Vagina (tissue), 2 donors: ENCODE results near the gene DTL.

Experiments
- POLR2A ChIP-seq, 2 donors: fragments of 450-650 bp; IDR thresholded peaks; one replicate each; pipeline ENCODE4 v1.6.1; 2017; ENCODE audit warnings: antibody characterized with exemption in 2 of 2, mild to moderate bottlenecking in 2 of 2, moderate library complexity in 2 of 2
- POLR2AphosphoS5 ChIP-seq, 2 donors: sonication (generic); formaldehyde crosslinking; IDR thresholded peaks; one replicate each; pipeline ENCODE4 v1.9.0; 2017; ENCODE audit warnings: antibody characterized with exemption in 2 of 2, mild to moderate bottlenecking in 2 of 2, low read depth in 1 of 2; ENCODE audit not compliant: insufficient read depth in 1 of 2
- TF ChIP-seq, protein P1 (sequence below), 3 experiments: fragments of 450-650 bp in 2 of 3; fragments of 200-600 bp in 1 of 3; sonication (generic) in 1 of 3; IDR thresholded peaks; one replicate each; pipeline ENCODE4 v1.5.1; 2017 to 2019; ENCODE audit warnings: antibody characterized with exemption in 3 of 3, mild to moderate bottlenecking in 2 of 3, moderate library complexity in 2 of 3

DNA sequence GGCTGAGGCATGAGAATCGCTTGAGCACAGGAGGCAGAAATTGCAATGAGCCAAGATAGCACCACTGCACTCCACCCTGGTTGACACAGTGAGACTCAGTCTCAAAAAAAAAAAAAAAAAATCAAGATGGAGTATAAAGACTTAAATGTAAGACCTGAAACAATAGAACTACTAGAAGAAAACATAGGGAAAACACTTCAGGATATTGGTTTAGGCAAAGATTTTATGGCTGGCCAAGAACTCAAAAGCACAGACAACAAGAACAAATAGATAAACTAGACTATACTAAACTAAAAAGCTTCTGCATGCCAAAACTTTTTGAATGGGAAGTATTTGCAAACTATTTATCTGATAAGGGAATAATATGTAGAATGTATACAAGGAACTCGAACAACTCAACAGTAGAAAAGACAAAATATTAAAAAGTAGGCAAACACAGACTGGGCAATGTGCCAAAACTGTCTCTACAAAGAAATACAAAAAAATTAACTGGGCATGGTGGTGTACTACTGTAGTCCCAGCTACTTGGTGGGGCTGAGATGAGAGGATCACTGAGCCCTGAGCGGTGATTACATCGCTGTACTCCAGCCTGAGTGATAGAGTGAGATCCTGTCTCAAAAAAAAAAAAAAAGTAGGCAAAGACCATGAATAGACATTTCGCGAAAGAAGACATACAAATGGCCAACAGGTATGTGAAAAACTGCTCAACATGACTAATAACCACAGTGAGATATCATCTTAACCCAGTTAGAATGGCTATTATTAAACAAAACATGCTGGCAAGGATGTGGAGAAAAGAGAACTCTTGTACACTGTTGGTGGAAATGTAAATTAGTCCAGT, 25.3 kb downstream of the DTL start:
- TF ChIP-seq, protein P1, sequence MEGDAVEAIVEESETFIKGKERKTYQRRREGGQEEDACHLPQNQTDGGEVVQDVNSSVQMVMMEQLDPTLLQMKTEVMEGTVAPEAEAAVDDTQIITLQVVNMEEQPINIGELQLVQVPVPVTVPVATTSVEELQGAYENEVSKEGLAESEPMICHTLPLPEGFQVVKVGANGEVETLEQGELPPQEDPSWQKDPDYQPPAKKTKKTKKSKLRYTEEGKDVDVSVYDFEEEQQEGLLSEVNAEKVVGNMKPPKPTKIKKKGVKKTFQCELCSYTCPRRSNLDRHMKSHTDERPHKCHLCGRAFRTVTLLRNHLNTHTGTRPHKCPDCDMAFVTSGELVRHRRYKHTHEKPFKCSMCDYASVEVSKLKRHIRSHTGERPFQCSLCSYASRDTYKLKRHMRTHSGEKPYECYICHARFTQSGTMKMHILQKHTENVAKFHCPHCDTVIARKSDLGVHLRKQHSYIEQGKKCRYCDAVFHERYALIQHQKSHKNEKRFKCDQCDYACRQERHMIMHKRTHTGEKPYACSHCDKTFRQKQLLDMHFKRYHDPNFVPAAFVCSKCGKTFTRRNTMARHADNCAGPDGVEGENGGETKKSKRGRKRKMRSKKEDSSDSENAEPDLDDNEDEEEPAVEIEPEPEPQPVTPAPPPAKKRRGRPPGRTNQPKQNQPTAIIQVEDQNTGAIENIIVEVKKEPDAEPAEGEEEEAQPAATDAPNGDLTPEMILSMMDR (IDR thresholded peaks at IDR 0.05), result no peak
- TF ChIP-seq POLR2A (IDR thresholded peaks at IDR 0.05), result no peak
- TF ChIP-seq POLR2AphosphoS5 (IDR thresholded peaks at IDR 0.05; ENCODE audit: insufficient read depth in 1 of 2, low read depth in 1 of 2), result no peak
